ENCODE data around the gene TRMT11. TPM values are rescaled to one million over a fixed set of nuclear protein-coding genes. Genes with fewer than 3 reads are reported as not detected.
A peak's percentile ranks its signal among the peaks of the same experiment; 100 is the strongest.

TRMT11 gene
- 30.6 TPM for polyA plus RNA-seq (2013, experiment 1 of 2)
- polyA plus RNA-seq (2013, experiment 2 of 2), result 32.7 TPM

DNA sequence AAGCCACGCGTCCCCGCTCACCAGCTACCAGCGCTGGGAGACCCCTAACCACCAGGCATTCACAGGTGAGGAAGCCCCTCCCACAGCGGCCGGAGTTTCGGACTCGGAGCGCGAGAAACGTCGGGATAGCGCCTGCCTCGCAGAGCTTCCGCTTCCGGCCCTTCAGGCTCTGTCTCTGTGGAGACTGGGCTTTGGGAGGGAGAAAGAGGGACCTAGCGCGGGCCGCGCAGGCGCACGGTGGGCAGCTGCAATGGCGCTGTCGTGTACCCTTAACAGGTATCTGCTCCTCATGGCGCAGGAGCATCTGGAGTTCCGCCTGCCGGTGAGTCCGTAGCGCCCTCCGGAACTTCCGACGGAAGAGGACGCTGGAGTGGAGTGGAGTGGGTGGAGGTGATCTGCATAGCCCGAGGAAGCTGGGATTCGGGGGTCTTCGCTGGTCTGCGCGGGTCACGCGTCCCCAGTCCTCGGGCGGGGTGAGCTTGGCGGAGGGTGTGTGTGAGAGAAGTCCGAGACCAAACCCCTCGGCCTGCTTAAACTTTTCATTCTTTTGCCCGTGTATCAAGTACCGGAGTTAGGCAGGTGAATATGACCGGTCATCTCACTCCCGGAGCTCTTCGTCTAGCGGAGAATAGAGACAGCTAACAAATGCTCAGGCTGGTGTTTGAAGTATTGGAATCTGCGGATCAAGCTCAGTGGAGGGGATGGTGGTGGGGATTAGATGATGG lies at the start of gene TRMT11:
TRMT11 (plus strand) TSS at position 240 of the 725 bp plus-strand sequence; CDS start at position 251, 11 bp downstream.
- H3K4ac ChIP-seq (ENCODE audit: low read length), result no peak within 1 kb of the TSS
- no peak within 1 kb of the TSS for H2BK5ac ChIP-seq (ENCODE audit: low read length)
- no peak within 1 kb of the TSS for H4K91ac ChIP-seq (ENCODE audit: low read depth, low read length, poor library complexity)
- H2AFZ ChIP-seq (ENCODE audit: low read length), result peak within 1 kb of the TSS; percentile 92
- H4K8ac ChIP-seq (ENCODE audit: low read depth, low read length), result no peak within 1 kb of the TSS
- peak within 1 kb of the TSS; percentile 94 for H3K9ac ChIP-seq (ENCODE audit: low read depth, low read length, poor library complexity)
- peaks cover 4% of the 10 kb centered on the region for H3K79me1 ChIP-seq (ENCODE audit: low read depth, low read length)
- H2BK12ac ChIP-seq (ENCODE audit: low read length), result no peak within 1 kb of the TSS
- H3K27me3 ChIP-seq (ENCODE audit: control insufficient read depth in 3 of 3, insufficient read depth in 3 of 3, low read depth in 1 of 3, low read length in 3 of 3), result no peaks in the 10 kb centered on the region
- peak within 1 kb of the TSS; percentile 72 to 93 for H3K4me3 ChIP-seq (ENCODE audit: low read length in 2 of 2)
- no peak within 1 kb of the TSS for H2BK120ac ChIP-seq (ENCODE audit: low read depth, low read length)
- H3K18ac ChIP-seq (ENCODE audit: low read length), result peak within 1 kb of the TSS; percentile 100
- DNase-seq (ENCODE audit: low spot score), result peak; percentile 75
- H3K14ac ChIP-seq (ENCODE audit: low read length), result peak within 1 kb of the TSS; percentile 98
- H3K4me1 ChIP-seq (ENCODE audit: control insufficient read depth in 2 of 2, insufficient read depth in 1 of 2, low read depth in 1 of 2, low read length in 2 of 2), result peaks cover 0 to 6% of the 10 kb centered on the region in 2 donors
- peak within 1 kb of the TSS; percentile 94 for H3K23ac ChIP-seq (ENCODE audit: low read depth, low read length, poor library complexity)
- H3K4me2 ChIP-seq (ENCODE audit: insufficient read depth, low read length, poor library complexity, severe bottlenecking), result peak within 1 kb of the TSS; percentile 61
- peaks cover 0 to 3% of the 10 kb centered on the region in 2 donors for H3K36me3 ChIP-seq (replicated peaks in 1 of 2; ENCODE audit: control insufficient read depth in 2 of 2, insufficient read depth in 2 of 2, low read length in 2 of 2)
- WGBS, 2 donors (ENCODE audit: extremely low coverage in 2 of 2, insufficient read length in 2 of 2, insufficient replicate concordance in 1 of 2), result no CpG with 5 or more reads among the region's 52 CpGs
- H3K27ac ChIP-seq (replicated peaks; ENCODE audit: low read length), result peak within 1 kb of the TSS; percentile 87
- peak within 1 kb of the TSS; percentile 71 for H2BK15ac ChIP-seq (ENCODE audit: low read length)
- H2AK5ac ChIP-seq (ENCODE audit: low read depth, low read length), result no peak within 1 kb of the TSS
- H3K9me3 ChIP-seq (replicated peaks in 1 of 2; ENCODE audit: control insufficient read depth in 2 of 2, insufficient read depth in 1 of 2, low read depth in 1 of 2, low read length in 2 of 2), result peaks cover 0 to 5% of the 10 kb centered on the region in 2 donors

DNA sequence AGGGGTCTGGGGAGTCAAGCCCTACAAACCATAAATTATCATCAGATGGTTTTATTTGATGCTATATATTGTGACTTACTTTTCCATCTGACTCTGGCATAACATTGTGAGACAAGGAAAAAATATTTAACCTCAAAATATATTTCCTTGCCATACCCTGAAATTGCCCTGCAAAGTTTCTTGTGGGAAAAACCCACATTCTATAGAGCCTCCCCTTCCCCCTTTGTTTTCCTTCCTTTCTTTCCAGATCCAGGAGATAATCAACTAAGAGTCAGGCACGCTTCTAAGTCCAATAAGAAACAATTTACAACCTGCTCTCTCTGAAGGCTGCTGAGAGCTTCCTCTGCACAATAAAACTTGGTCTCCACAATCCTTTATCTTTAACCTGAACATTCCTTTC lies 47.3 kb upstream of the TRMT11 start:
- H3K18ac ChIP-seq (ENCODE audit: low read length), result no peak overlapping the region
- H2AFZ ChIP-seq (ENCODE audit: low read length), result no peak overlapping the region
- H3K79me1 ChIP-seq (ENCODE audit: low read depth, low read length), result no peaks in the 10 kb centered on the region
- no peak overlapping the region for H3K14ac ChIP-seq (ENCODE audit: low read length)
- no peak overlapping the region for H3K27ac ChIP-seq (replicated peaks; ENCODE audit: low read length)
- H2BK120ac ChIP-seq (ENCODE audit: low read depth, low read length), result no peak overlapping the region
- no peak overlapping the region for H4K8ac ChIP-seq (ENCODE audit: low read depth, low read length)
- DNase-seq (ENCODE audit: low spot score), result no peak
- no CpG with 5 or more reads among the region's 1 CpG for WGBS, 2 donors (ENCODE audit: extremely low coverage in 2 of 2, insufficient read length in 2 of 2, insufficient replicate concordance in 1 of 2)
- no peak overlapping the region for H2BK5ac ChIP-seq (ENCODE audit: low read length)
- H3K27me3 ChIP-seq (ENCODE audit: control insufficient read depth in 3 of 3, insufficient read depth in 3 of 3, low read depth in 1 of 3, low read length in 3 of 3), result peaks cover 0 to 25% (median 0%) of the 10 kb centered on the region in 3 experiments
- H3K4me2 ChIP-seq (ENCODE audit: insufficient read depth, low read length, poor library complexity, severe bottlenecking), result no peak overlapping the region
- H3K9me3 ChIP-seq (replicated peaks in 1 of 2; ENCODE audit: control insufficient read depth in 2 of 2, insufficient read depth in 1 of 2, low read depth in 1 of 2, low read length in 2 of 2), result no peaks in the 10 kb centered on the region
- H3K23ac ChIP-seq (ENCODE audit: low read depth, low read length, poor library complexity), result no peak overlapping the region
- H3K4me3 ChIP-seq (ENCODE audit: low read length in 2 of 2), result no peak overlapping the region
- H3K4ac ChIP-seq (ENCODE audit: low read length), result no peak overlapping the region
- H3K9ac ChIP-seq (ENCODE audit: low read depth, low read length, poor library complexity), result no peak overlapping the region
- no peaks in the 10 kb centered on the region for H3K4me1 ChIP-seq (ENCODE audit: control insufficient read depth in 2 of 2, insufficient read depth in 1 of 2, low read depth in 1 of 2, low read length in 2 of 2)
- no peak overlapping the region for H2BK15ac ChIP-seq (ENCODE audit: low read length)
- H4K91ac ChIP-seq (ENCODE audit: low read depth, low read length, poor library complexity), result no peak overlapping the region
- no peak overlapping the region for H2BK12ac ChIP-seq (ENCODE audit: low read length)
- no peaks in the 10 kb centered on the region for H3K36me3 ChIP-seq (replicated peaks in 1 of 2; ENCODE audit: control insufficient read depth in 2 of 2, insufficient read depth in 2 of 2, low read length in 2 of 2)
- no peak overlapping the region for H2AK5ac ChIP-seq (ENCODE audit: low read depth, low read length)

DNA sequence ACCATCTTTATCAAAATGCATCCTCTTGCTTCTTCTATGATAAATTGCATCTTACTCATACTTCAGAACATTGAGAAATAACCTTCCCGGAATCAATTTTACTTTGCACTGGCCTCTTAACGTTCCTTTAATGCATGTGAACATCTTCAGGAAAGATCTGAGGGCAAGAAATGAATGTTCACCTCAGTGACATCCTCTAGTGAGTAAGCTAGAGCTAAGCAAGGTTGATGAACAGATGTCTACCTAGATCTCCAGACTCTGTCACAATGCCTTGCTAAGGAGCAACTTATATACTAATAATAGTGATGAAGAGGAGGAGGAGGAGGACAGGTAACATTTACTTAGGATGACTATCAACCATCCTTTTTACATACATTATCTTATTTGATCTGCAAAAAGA lies 46.5 kb upstream of the TRMT11 start:
- H2BK5ac ChIP-seq (ENCODE audit: low read length), result no peak overlapping the region
- H3K4ac ChIP-seq (ENCODE audit: low read length), result no peak overlapping the region
- no peak for DNase-seq (ENCODE audit: low spot score)
- H3K9ac ChIP-seq (ENCODE audit: low read depth, low read length, poor library complexity), result no peak overlapping the region
- no peaks in the 10 kb centered on the region for H3K9me3 ChIP-seq (replicated peaks in 1 of 2; ENCODE audit: control insufficient read depth in 2 of 2, insufficient read depth in 1 of 2, low read depth in 1 of 2, low read length in 2 of 2)
- no peak overlapping the region for H3K27ac ChIP-seq (replicated peaks; ENCODE audit: low read length)
- H3K14ac ChIP-seq (ENCODE audit: low read length), result no peak overlapping the region
- peaks cover 0 to 25% (median 0%) of the 10 kb centered on the region in 3 experiments for H3K27me3 ChIP-seq (ENCODE audit: control insufficient read depth in 3 of 3, insufficient read depth in 3 of 3, low read depth in 1 of 3, low read length in 3 of 3)
- no peak overlapping the region for H2BK15ac ChIP-seq (ENCODE audit: low read length)
- no peak overlapping the region for H2BK120ac ChIP-seq (ENCODE audit: low read depth, low read length)
- no peak overlapping the region for H4K91ac ChIP-seq (ENCODE audit: low read depth, low read length, poor library complexity)
- H3K4me2 ChIP-seq (ENCODE audit: insufficient read depth, low read length, poor library complexity, severe bottlenecking), result no peak overlapping the region
- no peaks in the 10 kb centered on the region for H3K79me1 ChIP-seq (ENCODE audit: low read depth, low read length)
- no peak overlapping the region for H2AFZ ChIP-seq (ENCODE audit: low read length)
- H3K4me3 ChIP-seq (ENCODE audit: low read length in 2 of 2), result no peak overlapping the region
- no peaks in the 10 kb centered on the region for H3K4me1 ChIP-seq (ENCODE audit: control insufficient read depth in 2 of 2, insufficient read depth in 1 of 2, low read depth in 1 of 2, low read length in 2 of 2)
- H2BK12ac ChIP-seq (ENCODE audit: low read length), result no peak overlapping the region
- WGBS, 2 donors (ENCODE audit: extremely low coverage in 2 of 2, insufficient read length in 2 of 2, insufficient replicate concordance in 1 of 2), result no CpG with 5 or more reads among the region's 2 CpGs
- no peaks in the 10 kb centered on the region for H3K36me3 ChIP-seq (replicated peaks in 1 of 2; ENCODE audit: control insufficient read depth in 2 of 2, insufficient read depth in 2 of 2, low read length in 2 of 2)
- H4K8ac ChIP-seq (ENCODE audit: low read depth, low read length), result no peak overlapping the region
- H3K18ac ChIP-seq (ENCODE audit: low read length), result no peak overlapping the region
- no peak overlapping the region for H2AK5ac ChIP-seq (ENCODE audit: low read depth, low read length)
- no peak overlapping the region for H3K23ac ChIP-seq (ENCODE audit: low read depth, low read length, poor library complexity)

DNA sequence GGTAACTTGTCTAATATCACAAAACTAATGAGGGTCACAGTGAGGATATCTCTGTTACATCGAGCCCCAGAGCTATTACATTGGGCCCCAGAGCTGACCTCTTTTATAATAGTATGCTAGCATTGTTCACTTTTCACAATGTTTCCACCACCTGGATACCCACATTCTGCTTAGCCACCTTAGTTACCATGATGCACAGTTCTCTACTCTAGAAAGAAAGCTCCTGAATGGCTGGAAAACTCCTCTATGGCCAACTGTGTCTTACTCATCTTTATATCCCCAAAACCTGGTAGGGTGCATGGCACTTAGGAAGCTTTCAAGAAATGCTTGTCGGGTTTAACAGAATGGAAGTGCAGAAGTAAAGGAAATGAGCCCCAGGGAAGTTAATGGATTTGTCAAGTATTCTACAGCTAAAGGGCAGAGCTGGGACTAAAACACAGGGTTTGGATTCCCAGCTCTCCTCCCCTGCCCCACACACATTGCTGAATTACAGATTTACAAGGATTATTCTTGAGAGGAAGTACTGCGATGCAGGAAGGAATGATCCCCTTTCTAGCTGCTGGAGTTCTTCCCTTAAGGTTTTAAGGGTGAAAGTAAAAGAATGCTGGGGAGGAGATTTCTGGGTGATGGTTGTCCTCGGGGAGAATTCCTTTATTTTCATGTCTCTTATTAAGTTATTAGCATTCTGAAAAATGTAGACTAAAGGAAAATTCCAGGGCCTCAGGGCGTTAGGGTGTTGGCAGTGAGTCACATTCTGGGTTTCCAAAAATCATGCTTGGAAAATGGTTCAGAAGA lies 45.9 kb upstream of the TRMT11 start:
- Histone ChIP-seq H3K18ac (ENCODE audit: low read length) (no peak overlapping the region), H3K9ac (ENCODE audit: low read depth, low read length, poor library complexity) (no peak overlapping the region), H4K8ac (ENCODE audit: low read depth, low read length) (no peak overlapping the region), H2BK5ac (ENCODE audit: low read length) (no peak overlapping the region), H3K27ac (replicated peaks; ENCODE audit: low read length) (no peak overlapping the region), H3K4ac (ENCODE audit: low read length) (no peak overlapping the region), H3K23ac (ENCODE audit: low read depth, low read length, poor library complexity) (no peak overlapping the region), H3K4me1 (ENCODE audit: control insufficient read depth in 2 of 2, insufficient read depth in 1 of 2, low read depth in 1 of 2, low read length in 2 of 2) (no peaks in the 10 kb centered on the region), H2BK120ac (ENCODE audit: low read depth, low read length) (no peak overlapping the region), H4K91ac (ENCODE audit: low read depth, low read length, poor library complexity) (no peak overlapping the region), H2AFZ (ENCODE audit: low read length) (peak overlapping the region; percentile 10), H3K36me3 (replicated peaks in 1 of 2; ENCODE audit: control insufficient read depth in 2 of 2, insufficient read depth in 2 of 2, low read length in 2 of 2) (no peaks in the 10 kb centered on the region), H3K14ac (ENCODE audit: low read length) (no peak overlapping the region), H3K27me3 (ENCODE audit: control insufficient read depth in 3 of 3, insufficient read depth in 3 of 3, low read depth in 1 of 3, low read length in 3 of 3) (peaks cover 0 to 25% (median 0%) of the 10 kb centered on the region in 3 experiments), H2BK15ac (ENCODE audit: low read length) (no peak overlapping the region), H3K4me3 (ENCODE audit: low read length in 2 of 2) (no peak overlapping the region), H2BK12ac (ENCODE audit: low read length) (no peak overlapping the region), H3K79me1 (ENCODE audit: low read depth, low read length) (no peaks in the 10 kb centered on the region), H2AK5ac (ENCODE audit: low read depth, low read length) (no peak overlapping the region), H3K9me3 (replicated peaks in 1 of 2; ENCODE audit: control insufficient read depth in 2 of 2, insufficient read depth in 1 of 2, low read depth in 1 of 2, low read length in 2 of 2) (no peaks in the 10 kb centered on the region), H3K4me2 (ENCODE audit: insufficient read depth, low read length, poor library complexity, severe bottlenecking) (no peak overlapping the region)
- no peak for DNase-seq (ENCODE audit: low spot score)
- no CpG with 5 or more reads among the region's 5 CpGs for WGBS, 2 donors (ENCODE audit: extremely low coverage in 2 of 2, insufficient read length in 2 of 2, insufficient replicate concordance in 1 of 2)

Measured in neuronal stem cell (in vitro differentiated cells).